Choroid plexus epithelial cell (primary cell): ENCODE data around the gene LRP1B.

Source experiments
- DNase-seq: peaks from one replicate; pipeline ENCODE4 v3.0.0-alpha.2; 2010; ENCODE audit warnings: low read depth
- H3K4me3 ChIP-seq: 2 replicates; pipeline ENCODE4 v1.5.1; 2011; ENCODE audit warnings: low read depth, mild to moderate bottlenecking, control low read depth, low read length, moderate library complexity
- TF ChIP-seq, protein P1 (sequence below): conservative IDR thresholded peaks from 2 replicates; pipeline ENCODE4 v1.5.1; 2011; ENCODE audit warnings: low read depth, mild to moderate bottlenecking, control low read depth, inconsistent platforms, low read length, moderate library complexity

The LRP1B gene

DNA sequence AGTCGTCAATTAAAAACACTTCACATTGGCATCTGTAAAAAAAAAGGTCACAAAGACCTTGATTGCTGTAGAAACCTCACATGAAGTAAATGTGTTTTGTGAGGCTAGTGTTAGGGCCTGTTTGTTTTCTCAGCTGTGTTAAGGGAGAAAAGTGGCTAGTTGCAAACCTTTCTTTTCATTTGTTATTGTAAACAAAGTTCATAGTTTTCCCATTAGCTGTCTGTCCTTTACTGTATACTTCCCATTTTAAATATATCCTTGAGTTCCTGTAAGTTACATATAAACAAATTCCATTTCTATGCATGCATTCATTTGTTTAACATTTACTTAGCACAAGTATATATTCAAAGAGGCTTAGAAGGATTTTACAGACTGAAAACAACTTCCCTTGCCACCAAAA, 1250.2 kb downstream of the LRP1B start:
- DNase-seq: peak; percentile 32
- TF ChIP-seq, protein P1, sequence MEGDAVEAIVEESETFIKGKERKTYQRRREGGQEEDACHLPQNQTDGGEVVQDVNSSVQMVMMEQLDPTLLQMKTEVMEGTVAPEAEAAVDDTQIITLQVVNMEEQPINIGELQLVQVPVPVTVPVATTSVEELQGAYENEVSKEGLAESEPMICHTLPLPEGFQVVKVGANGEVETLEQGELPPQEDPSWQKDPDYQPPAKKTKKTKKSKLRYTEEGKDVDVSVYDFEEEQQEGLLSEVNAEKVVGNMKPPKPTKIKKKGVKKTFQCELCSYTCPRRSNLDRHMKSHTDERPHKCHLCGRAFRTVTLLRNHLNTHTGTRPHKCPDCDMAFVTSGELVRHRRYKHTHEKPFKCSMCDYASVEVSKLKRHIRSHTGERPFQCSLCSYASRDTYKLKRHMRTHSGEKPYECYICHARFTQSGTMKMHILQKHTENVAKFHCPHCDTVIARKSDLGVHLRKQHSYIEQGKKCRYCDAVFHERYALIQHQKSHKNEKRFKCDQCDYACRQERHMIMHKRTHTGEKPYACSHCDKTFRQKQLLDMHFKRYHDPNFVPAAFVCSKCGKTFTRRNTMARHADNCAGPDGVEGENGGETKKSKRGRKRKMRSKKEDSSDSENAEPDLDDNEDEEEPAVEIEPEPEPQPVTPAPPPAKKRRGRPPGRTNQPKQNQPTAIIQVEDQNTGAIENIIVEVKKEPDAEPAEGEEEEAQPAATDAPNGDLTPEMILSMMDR: no peak
- no peak overlapping the region for H3K4me3 ChIP-seq

DNA sequence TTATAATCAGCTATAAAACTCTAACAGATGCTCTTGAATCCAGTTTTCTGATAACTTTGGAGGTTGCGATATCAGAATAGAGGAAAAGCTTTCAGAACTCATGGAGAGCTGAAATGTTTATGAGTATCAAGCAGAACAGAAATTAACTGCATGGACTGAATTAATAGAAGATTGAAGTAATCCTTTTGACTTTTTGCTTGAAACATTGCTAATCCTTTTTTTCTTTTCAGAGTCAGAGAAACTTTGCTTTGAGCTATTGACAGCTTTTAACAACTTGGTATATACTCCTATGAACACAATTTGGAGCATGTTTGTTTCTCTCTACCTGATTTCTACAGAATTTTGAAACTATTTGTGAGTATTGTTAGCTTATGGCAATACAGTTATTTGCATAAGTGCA, 1254.8 kb downstream of the LRP1B start:
- TF ChIP-seq, protein P1: no peak
- no peak for DNase-seq
- H3K4me3 ChIP-seq: no peak overlapping the region

DNA sequence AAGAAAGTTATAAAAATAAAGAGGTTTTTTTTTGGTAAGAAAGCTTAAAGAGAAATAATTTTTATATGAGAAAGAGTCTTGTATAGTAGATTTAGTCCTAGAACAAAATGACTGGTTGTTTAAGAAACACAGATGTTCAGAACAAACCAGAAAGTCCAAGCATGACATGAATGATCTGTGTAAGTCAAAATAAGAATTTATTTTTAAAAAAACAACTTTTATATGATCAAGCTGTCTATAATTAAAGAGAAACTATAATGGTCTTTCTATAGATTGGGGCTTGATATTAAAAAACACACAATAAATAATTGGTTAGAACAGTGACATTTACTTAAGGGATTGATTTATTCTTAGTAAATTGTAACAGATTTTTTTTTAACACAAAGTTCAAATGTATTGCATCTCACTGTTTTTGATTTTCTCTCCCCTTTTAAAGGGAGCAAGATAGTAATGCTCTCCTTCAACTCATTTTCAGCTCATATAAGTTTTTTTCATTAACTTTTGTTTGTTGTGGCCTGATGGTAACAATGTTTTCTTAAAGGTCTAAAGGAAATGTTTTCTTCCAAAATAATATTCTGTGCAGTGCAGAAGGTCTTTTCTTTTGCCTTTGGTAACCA, 1256.8 kb downstream of the LRP1B start:
- DNase-seq: no peak
- TF ChIP-seq, protein P1: no peak

DNA sequence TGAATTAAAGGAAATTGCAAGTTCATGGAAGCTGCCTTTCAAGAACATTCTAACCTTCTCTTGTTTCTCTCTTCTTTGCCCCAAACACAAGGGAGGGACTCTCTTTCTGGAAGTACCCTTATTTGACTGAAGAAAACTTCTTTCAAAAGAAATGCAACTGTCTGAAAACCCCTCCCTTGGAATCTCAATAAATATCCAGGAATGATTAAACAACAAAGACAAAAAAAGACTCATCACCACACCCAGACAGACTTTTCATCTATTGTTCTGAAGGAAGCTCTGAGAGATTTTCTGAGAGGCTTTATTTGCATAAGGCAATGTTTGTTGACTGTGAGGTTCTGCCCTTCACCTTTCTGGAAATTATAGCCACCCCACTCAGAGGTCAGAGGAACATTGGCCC, 1260.9 kb downstream of the LRP1B start:
- DNase-seq: no peak

More for the DNA sequence above, 1256.8 kb downstream of the LRP1B start:
- H3K4me3 ChIP-seq: no peak overlapping the region

DNA sequence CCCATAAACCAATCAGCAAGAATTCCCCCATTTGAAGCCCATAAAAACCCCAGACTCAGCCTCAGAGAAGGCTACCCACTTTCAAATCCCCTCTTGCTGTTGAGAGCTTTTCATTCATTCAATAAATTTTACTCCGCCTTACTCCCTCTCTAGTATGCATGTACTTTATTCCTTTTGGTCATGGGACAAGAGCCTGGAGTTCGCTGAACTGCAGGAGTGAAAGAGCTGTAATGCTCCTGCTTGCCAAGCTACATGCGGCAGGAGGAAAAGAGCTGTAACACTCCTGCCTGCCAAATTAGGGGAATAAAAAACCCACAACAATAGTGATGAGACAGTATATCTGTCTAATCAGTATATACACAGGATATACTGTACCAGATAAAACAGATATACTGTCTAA, 1261.7 kb downstream of the LRP1B start:
- H3K4me3 ChIP-seq: no peak overlapping the region
- TF ChIP-seq, protein P1: no peak
- DNase-seq: no peak

More for the DNA sequence above, 1260.9 kb downstream of the LRP1B start:
- TF ChIP-seq, protein P1: no peak
- no peak overlapping the region for H3K4me3 ChIP-seq

DNA sequence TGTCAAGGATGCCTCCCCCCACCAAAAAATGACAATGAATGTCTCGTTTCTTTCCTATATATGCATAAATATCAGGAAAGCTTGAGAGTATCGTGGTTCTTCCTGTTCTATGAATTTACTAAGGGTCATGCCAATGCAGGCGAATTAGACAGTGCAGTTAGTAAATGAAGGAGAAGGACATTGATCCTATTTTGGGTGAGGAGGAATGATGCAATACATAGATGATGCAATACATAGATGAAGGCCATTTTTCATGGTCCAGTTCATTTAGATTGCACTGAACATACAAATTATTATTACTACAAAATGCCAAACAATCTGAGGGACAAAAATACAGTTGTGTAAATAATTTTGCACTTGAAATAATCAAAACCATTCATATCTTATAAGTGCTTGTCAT, 1265.0 kb downstream of the LRP1B start:
- TF ChIP-seq, protein P1: no peak

DNA sequence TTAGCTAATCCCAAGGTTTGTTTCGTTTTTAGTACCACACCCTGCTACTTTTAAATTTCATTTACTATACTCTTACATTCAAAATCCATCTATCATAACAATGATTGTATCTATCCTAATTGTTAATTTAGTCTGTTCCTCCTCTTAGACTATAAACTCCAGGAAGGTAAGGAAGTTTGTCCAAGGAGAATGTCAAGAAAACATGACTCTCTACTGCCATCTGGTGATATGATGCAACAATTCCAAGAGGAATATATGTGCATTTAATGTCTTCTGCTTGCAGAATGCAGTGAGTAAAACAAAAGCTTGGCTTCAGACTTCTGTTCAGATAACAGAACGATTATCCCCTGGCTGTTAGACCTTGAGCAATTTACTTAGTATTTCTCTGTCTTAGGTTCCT, 1267.1 kb downstream of the LRP1B start:
- TF ChIP-seq, protein P1: peak; percentile 61
- peak; percentile 86 for DNase-seq
- H3K4me3 ChIP-seq: no peak overlapping the region

More for the DNA sequence above, 1265.0 kb downstream of the LRP1B start:
- no peak for DNase-seq
- H3K4me3 ChIP-seq: no peak overlapping the region
